ENCODE results near the gene GOPC.
"Not testable (repeated sequence)": the region's sequence is repeated elsewhere in the genome, so short reads cannot be mapped to it uniquely, and the experiment has no call there.

GOPC gene

DNA sequence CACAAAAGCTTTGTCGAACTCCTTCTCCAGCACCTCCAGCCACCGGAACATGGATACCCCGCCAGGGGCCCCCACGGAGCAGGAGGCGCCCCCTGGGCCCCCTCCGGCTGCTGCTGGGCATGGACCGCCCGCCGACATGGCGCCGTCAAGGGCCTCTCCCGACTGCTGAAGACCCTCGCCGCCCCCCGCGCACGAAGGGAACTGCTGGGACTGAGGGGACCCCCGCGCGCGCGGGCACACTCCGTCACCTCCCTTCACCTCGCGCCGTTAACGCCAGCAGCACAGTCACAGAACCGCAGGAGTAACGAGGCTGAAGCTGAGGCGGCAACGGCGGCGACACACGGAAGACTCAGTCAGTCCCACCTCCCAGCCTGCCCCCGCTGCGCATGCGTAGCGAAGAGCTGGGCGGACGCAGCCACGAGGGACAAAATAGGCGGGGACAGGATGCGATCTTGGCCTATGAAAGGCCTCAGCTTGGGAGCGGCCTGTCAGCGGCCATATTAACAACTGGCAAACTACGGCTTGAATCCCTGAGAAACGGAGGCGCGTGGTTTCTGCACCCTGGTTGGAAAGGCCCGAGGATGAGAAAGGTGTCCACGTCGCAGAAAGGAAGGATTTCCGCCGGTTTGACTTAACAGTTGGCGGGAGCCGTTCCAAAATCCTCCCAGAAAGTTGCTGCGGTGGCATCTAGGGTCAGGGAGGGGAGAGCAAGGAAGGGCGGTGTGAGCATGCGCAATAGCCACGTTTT, at the start of gene GOPC:
TSS of gene GOPC (minus strand) at position 361 of the 748 bp plus-strand sequence. CDS start at position 138, 223 bp downstream.
- peak; percentile 96 for DNase-seq (ENCODE audit: low spot score)

DNA sequence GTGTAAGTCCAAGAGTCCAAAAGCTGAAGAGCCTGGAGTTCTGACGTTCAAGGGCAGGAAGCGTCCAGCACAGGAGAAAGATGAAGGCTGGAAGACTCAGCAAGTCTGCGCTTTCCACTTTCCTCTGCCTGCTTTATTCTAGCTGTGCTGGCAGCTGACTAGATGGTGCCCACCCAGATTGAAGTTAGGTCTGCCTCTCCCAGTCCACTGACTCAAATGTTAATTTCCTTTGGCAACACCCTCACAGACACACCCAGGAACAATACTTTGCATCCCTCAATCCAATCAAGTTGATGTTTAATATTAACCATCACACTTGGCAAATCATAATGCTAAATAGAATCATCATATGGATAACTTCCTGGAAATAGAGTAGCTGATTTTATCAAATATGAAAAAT, 49.7 kb upstream of the GOPC start:
- DNase-seq (ENCODE audit: low spot score) = not testable (repeated sequence)

DNA sequence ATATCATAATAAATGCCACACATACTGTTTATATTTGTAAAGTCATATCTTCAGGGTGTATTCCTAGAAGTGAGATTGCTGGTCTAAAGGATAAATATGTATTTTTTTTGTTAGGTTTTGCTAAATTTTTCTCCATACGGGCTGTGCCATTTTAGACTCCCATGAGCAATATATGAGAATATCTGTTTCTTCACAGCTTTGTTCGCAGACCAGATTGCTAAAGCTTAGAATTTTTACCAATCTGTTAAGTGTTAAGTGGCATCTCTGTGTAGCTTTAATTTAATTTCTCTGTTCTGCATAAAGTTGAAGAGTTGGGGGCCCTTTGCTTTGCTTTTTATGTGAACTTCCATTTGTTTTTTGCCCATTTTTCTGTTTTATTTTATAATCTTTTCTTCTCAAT, 40.7 kb upstream of the GOPC start:
- DNase-seq (ENCODE audit: low spot score) = no peak

DNA sequence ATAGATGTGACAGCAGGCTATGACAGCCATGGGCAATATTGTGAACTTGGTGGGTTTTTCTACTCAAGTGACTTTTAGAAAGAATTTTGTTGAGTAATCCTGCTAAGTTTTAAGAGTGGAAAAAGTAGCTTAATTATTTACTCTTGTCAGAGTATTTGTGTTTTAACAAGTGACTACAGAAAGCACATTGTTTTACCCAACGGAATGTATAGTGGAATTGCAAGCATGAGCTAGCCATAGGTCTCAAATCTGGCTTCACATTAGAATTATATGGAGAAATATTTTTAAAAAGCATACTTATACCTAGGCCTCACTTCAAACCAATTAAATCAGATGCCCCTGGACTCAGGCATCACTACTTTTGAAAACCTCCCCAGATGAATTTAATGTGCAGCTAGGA, 35.5 kb upstream of the GOPC start:
- no peak for DNase-seq (ENCODE audit: low spot score)

DNA sequence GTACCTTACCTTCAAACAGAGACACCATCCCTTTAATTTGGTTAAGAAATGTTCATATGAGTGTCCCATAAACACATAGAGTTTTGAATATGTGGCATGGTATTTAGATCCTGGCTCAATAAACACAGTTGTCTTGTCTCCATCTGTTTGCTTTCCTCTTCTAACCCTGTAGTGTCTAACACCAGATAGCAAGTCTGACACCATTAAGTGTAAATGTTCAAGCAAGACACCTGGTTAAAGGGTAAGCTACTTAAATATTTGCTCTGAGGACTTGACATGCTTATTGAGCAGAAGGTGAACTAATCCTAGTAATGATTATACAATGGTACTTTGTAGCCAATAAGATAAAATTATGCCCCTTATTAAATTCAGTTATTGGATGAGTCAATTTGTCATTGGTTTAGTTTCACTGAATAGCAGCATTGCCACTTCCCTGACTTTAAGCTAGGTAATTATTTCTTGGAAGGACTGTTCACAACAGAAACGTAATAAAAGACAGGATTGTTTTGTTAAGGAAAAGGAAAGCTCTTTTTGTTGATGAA, 26.9 kb upstream of the GOPC start:
- no peak for DNase-seq (ENCODE audit: low spot score)

DNA sequence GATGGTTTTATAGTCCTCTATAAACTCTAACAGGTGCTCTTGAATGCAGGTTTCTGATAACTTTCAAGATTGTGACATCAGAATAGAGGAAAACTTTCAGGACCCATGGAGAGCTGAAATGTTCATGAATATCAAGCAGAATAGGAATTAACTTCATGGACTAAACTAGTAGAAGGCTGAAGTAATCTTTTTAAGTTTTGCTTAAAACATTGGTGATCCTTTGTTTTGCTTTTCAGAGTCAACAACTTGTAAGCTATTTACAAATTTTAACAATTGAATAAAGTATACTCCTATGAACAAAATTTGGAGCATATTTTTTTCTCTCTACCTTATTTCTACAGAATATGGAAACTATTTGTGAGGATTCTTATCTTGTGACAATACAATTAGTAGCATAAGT, 25.2 kb upstream of the GOPC start:
- DNase-seq (ENCODE audit: low spot score) = no peak

DNA sequence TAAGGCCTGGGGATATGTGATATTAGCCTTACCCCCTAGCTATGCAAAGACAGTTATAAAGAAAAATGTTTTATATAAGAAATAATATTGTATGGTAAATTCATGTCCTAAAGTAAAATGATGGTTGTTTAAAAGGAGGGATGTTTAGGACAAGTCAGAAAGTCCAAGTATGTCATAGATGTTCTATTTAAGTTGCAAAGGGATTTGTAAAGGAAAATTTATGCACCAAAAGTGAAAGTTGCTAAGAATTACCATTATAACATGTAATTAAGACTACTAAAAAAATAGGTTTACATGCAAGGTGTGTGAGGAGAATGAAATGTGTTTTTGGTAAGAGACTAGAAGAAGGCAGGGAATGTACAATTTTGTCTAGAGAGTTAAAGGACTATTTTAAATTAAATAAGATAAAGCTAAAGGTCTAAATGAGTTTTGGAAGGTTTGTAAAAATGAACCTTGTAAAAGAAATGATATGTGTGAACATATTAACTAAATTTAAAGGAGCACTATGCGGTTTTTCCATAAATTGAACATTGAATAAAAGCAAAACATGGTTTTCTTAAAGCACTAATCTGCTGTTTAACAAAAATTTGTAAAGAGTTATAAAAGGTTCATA, 22.7 kb upstream of the GOPC start:
- DNase-seq (ENCODE audit: low spot score) = no peak

DNA sequence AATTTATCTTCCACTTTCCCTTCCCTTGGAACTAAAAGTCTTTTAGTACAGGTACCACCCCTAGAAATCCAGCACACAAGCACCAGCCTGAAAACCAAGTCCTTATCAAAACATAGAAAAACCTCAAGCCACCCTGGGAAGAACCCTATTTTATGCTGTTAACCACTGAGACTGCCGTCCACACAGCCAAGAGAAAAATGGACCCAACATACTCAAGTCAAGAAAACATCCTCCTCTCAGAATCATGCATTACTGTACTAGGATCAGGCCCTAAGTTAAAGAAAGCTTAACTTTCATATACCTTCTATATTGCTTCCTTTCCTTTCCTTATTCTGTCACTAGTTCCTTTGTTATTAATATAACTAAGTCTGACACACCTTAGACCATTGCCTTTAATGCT, 16.9 kb upstream of the GOPC start:
- DNase-seq (ENCODE audit: low spot score) = no peak

DNA sequence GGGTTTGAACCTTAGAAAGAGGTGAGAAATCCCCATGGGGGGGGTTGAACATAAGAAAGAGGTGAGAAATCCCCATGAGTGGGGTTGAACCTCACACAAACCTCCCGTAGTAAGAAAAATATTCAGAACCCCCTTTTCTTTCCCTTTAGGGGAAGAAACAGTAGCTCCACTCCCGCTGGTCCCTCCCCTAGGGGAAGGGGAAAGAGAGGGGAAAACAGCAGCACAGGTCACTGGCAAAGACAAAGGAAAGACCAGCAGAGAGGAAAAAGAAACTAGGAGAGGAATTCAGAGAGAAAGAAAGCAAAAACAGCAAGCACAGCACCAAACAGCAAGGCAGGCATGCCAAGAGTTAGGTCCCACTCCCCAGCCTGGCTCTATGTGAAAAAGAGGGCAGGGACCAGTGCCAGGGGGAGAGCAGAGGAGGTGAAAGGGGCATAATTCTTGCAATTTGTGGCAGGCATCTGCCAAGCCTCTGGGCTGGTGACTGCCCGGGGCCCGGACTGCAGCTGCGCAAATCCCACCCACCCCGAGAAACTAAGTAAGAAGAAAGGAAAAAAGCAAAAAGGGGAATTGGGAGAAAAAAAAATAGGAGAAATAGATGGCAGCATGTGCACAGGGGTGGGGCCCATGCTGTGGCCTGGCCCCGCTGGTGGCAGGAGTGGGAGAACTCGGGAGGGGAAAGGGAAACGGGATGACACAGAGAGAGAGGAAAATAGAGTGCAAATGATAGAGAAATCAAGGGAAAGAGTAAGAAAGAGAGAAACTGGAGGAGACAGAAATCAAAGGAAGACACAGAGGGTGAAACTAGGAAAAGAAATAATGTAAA, 15.1 kb upstream of the GOPC start:
- no peak for DNase-seq (ENCODE audit: low spot score)

DNA sequence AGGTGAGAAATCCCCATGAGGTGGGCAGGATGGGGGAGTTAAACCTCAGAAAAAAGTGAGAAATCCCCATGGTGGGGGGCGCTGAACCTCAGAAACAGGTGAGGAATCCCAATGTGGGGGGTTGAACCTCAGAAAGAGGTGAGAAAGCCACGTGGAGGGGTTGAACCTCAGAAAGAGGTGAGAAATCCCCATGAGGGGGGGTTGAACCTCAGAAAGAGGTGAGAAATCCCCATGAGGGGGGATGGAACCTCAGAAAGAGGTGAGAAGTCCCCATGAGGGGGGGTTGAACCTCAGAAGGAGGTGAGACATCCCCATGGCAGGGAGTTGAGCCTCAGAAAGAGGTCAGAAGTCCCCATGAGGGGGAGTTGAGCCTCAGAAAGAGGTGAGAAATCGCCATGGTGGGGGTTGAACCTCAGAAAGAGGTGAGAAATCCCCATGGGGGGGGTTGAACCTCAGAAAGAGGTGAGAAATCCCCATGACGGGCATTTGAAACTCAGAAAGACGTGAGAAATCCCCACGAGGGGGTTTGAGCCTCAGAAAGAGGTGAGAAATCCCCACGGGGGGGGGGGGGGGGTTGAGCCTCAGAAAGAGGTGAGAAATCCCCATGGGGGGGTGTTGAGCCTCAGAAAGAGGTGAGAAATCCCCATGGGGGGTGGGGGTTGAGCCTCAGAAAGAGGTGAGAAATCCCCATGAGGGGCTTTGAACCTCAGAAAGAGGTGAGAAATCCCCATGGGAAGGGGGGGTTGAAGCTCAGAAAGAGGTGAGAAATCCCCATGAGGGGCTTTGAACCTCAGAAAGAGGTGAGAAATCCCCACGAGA, 14.3 kb upstream of the GOPC start:
- no peak for DNase-seq (ENCODE audit: low spot score)

DNA sequence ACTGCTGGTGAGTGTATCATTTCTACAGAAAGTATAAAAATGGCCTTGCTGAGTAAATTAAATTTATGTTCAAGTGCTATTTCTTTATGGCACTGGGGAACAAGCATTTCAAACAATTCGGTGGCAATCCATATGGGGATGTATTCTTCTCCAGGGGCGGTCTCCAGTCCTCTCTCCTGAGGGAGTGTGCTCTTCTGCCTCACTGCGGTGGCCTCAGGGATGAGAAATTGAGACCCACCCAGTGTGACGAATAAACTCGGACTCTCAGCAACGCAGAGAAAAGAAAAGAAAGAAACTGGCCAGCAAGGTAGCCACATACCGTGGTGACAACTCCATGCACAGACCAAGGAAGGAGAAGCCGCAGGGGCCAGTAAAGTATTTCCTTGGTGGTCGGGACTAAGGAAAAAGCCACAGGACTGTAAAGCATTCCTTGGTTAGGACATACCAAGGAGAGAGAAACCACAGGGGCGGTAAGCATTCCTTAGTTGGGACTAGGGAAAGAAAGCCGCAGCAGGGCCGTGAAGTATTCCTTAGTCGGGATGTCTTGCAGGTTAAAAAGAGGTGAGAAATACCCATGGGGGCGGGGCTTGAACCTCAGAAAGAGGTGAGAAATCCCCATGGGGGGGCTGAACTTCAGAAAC, 13.6 kb upstream of the GOPC start:
- no peak for DNase-seq (ENCODE audit: low spot score)

DNA sequence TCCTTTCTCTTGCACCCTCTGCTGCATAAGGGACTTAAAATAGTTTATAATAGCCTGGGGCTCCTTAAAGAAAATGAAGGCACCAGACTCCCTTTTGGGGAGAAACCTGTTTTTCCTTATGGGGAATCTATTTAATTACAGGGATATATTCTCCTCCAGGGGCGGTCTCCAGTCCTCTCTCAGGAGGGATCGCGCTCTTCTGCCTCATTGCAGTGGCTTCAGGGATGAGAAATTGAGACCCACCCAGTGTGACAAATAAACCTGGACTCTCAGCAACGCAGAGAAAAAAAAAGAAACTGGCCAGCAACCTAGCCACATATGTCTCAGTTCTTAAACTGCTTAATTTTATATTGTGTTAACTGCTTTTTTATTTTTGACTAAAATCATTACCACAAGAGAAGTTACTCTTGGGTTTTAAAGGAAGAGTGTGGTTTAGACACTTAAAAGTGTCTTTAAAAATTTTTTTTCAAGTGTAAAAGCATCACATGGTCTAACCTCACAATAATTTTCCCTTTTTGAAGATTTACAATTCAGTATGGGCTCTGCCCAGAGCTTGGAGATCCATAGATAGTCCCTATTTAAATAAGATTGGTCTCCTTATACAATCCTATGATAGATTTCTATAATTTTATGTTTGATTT, 11.7 kb upstream of the GOPC start:
- no peak for DNase-seq (ENCODE audit: low spot score)

DNA sequence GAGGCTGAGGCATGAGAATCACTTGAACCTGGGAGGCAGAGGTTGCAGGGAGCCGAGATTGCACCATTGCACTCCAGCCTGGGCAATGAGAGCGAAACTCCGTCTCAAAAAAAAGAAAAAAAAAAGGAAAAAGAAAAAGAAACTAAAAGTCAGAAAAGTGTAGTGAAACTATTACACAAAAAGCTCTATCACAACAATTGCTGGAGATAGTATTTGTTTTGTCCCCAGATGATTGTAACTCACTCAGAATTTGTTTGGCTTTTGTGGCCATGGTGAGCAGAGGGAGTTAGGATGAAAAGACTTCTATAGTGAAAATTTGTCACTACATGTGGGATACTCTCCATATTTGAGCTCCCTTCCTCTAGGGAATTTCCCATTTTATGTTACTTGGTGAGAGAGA, 5.2 kb upstream of the GOPC start:
- no peak for DNase-seq (ENCODE audit: low spot score)

DNA sequence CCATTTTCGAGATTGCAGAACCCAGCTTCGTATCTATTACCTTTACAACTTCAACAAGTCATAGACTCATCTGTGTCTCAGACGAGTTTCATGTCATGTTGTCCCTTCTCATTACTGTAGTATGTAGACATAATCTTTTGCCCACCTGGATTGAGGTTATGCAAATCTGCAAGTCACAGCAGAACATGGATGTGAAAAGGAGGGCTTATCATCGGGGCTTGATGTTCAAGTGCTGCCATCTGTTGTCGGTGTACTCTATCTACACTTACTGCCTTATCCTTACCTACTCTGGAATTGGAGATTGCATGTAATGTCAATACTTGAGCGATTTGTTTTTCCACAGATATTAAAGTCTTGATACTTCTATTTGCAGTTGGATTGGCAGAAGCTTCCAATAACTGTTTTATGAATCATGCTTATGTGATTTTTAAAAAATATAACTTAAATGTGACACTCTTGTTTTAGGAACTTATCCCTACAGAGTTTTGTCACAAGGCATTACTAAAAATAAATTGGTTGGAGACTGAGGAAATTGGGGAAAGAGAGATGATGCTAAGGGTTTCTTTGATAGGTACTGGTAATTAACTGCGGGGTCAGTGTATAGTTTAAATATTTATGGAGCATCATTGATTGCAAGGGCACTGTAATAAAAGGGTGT, 3.0 kb upstream of the GOPC start:
- peak; percentile 65 for DNase-seq (ENCODE audit: low spot score)

DNA sequence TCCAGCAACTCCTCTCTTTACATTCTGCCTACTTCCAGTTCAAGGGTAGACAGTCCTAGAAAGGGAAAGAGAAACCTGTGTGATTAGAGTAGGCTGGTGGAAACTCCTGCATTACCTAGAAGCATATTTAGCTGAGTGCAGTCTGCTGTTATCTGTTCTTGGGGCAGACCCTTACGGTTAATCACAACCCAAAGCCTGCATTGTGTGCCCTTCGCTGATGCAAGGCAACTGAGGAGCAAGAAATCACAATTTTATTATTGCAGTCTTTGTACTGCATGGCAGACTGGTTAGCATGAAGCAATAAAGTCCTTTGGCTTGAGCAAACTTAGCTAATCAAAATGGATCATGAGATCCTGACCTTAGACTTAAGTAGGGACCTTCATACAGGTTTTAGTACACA, 1.5 kb upstream of the GOPC start:
- DNase-seq (ENCODE audit: low spot score) = no peak

DNA sequence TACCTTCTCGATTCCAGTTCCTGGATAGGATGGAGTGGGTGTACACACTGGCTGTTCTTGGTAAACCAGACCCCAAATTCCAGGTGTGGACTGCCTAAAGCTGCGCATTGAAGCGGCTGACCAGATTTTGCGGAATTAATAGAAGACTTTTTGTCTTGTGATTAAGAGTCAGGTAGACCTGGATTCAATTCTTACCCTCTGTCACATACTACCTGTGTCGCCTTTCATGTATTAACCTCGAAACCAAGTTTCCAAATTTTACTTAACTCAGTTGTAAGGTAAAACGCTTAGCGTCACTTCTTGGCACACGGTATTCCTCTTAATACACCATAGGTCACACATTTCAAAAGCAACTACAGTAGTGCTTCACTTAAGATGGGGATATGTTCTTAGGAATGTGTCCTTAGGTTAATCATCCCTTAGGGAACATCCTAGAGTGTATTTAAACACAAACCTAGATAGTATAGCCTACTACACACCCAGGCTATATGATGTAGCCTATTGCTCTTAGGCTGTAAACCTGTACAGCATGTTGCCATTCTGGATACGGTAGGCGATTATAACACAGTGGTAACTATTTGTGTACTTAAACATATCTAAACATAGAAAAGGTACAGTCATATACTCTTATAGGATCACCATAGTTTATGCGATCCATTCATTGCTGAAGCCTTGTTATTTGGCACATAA, 733 bp upstream of the GOPC start:
- DNase-seq (ENCODE audit: low spot score) = no peak

DNA sequence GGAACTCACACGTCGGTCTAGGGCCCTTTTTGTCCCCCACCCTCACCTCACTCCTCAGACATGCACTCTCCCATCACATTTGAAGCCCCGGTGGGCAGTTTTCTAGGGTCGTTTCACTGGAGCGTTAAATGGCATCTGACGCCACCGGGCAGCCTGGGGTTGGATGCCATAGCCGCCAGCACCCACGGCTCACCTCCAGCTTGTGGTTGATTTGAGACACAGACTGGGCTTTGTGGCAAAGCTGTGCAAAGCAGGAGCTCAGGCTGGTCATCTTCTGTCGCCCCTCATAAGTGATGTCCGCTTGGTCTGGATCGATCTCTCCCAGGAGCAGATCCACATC, 530 bp downstream of the GOPC start:
- no peak for DNase-seq (ENCODE audit: low spot score)

DNA sequence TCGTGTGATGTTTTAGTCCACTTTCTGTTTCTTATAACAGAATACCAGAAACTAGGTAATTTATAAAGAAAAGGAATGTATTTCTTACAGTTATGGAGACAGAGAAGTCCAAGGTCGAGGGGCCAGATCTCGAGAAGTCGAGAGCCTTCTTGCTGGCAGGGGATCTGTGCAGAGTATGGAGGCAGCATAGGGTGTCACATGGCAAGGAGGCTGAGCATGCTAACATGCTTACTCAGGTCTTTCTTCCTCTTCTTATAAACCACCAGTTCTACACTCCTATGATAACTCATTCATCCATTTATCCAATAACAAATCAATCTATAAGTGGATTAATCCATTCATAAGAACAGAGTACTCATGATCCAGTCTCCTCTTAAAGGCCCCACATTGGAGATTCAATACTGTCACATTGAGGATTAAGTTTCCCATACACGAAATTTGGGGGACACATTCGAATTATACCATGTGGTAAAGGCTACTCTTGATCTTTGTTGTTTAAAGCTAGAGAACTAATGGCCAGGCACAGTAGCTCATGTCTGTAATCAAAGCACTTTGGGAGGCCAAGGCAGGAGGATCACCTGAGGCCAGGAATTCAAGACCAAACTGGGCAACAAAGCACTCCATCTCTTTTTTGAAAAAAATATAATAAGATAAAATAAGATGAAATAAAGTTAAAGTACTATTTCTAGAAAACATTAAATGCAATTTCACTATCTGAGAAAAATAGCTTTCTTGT, 2.1 kb downstream of the GOPC start:
- peak; percentile 34 for DNase-seq (ENCODE audit: low spot score)

DNA sequence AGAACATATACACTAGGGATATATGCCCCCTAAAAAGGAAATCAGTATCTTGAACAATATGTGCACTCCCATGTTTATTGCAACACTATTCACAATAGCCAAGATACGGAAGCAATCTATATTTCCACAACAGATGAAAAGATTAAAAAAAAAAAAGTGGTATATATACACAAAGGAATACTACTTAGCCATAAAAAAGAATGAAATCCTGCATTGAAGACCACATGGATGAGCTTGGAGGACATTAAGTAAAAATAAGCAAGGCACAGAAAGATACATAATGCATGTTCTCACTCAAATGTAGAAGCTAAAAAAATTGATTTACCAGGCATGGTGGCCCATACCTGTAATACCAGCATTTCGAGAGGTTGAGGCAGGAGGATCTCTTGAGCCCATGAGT, 4.6 kb downstream of the GOPC start:
- DNase-seq (ENCODE audit: low spot score) = no peak
